ENCODE measurements around the gene SP8.

- TF ChIP-seq, protein P1, sequence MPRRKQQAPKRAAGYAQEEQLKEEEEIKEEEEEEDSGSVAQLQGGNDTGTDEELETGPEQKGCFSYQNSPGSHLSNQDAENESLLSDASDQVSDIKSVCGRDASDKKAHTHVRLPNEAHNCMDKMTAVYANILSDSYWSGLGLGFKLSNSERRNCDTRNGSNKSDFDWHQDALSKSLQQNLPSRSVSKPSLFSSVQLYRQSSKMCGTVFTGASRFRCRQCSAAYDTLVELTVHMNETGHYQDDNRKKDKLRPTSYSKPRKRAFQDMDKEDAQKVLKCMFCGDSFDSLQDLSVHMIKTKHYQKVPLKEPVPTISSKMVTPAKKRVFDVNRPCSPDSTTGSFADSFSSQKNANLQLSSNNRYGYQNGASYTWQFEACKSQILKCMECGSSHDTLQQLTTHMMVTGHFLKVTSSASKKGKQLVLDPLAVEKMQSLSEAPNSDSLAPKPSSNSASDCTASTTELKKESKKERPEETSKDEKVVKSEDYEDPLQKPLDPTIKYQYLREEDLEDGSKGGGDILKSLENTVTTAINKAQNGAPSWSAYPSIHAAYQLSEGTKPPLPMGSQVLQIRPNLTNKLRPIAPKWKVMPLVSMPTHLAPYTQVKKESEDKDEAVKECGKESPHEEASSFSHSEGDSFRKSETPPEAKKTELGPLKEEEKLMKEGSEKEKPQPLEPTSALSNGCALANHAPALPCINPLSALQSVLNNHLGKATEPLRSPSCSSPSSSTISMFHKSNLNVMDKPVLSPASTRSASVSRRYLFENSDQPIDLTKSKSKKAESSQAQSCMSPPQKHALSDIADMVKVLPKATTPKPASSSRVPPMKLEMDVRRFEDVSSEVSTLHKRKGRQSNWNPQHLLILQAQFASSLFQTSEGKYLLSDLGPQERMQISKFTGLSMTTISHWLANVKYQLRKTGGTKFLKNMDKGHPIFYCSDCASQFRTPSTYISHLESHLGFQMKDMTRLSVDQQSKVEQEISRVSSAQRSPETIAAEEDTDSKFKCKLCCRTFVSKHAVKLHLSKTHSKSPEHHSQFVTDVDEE (CRISPR knock-in tag; IDR thresholded peaks at IDR 0.05), result no peak
- TF ChIP-seq ESRRG (CRISPR knock-in tag; IDR thresholded peaks at IDR 0.05), result no peak
- no peak for TF ChIP-seq ZC3H10 (CRISPR knock-in tag; IDR thresholded peaks at IDR 0.05)
- TF ChIP-seq GLIS3 (CRISPR knock-in tag; IDR thresholded peaks at IDR 0.05), result no peak
- TF ChIP-seq, protein P2, sequence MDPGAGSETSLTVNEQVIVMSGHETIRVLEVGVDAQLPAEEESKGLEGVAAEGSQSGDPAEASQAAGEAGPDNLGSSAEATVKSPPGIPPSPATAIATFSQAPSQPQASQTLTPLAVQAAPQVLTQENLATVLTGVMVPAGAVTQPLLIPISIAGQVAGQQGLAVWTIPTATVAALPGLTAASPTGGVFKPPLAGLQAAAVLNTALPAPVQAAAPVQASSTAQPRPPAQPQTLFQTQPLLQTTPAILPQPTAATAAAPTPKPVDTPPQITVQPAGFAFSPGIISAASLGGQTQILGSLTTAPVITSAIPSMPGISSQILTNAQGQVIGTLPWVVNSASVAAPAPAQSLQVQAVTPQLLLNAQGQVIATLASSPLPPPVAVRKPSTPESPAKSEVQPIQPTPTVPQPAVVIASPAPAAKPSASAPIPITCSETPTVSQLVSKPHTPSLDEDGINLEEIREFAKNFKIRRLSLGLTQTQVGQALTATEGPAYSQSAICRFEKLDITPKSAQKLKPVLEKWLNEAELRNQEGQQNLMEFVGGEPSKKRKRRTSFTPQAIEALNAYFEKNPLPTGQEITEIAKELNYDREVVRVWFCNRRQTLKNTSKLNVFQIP (CRISPR knock-in tag; IDR thresholded peaks at IDR 0.05; ENCODE audit: borderline replicate concordance, low read depth), result no peak
- TF ChIP-seq BACH2 (CRISPR knock-in tag; IDR thresholded peaks at IDR 0.05; ENCODE audit: borderline replicate concordance), result no peak
- TF ChIP-seq ISL1 (CRISPR knock-in tag; IDR thresholded peaks at IDR 0.05), result no peak
- no peak for TF ChIP-seq RARB (CRISPR knock-in tag; IDR thresholded peaks at IDR 0.05)
- no peak for TF ChIP-seq CREB5 (CRISPR knock-in tag; IDR thresholded peaks at IDR 0.05; ENCODE audit: low read depth)
- TF ChIP-seq, protein P3, sequence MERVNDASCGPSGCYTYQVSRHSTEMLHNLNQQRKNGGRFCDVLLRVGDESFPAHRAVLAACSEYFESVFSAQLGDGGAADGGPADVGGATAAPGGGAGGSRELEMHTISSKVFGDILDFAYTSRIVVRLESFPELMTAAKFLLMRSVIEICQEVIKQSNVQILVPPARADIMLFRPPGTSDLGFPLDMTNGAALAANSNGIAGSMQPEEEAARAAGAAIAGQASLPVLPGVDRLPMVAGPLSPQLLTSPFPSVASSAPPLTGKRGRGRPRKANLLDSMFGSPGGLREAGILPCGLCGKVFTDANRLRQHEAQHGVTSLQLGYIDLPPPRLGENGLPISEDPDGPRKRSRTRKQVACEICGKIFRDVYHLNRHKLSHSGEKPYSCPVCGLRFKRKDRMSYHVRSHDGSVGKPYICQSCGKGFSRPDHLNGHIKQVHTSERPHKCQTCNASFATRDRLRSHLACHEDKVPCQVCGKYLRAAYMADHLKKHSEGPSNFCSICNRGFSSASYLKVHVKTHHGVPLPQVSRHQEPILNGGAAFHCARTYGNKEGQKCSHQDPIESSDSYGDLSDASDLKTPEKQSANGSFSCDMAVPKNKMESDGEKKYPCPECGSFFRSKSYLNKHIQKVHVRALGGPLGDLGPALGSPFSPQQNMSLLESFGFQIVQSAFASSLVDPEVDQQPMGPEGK (CRISPR knock-in tag; IDR thresholded peaks at IDR 0.05; ENCODE audit: borderline replicate concordance), result no peak
- no peak for TF ChIP-seq ZFP3 (CRISPR knock-in tag; IDR thresholded peaks at IDR 0.05)
- no peak for TF ChIP-seq ZNF565 (CRISPR knock-in tag; conservative IDR thresholded peaks at IDR 0.05; ENCODE audit: low read depth)
Measured at GRCh38 chr7:20742913-20743312, 43.8 kb downstream of the SP8 start.
